Neural cell (in vitro differentiated cells): ENCODE data around the gene EYA2. TPM values are rescaled to one million over a fixed set of nuclear protein-coding genes. Genes with fewer than 3 reads are reported as not detected.

Experiments used
- H2AFZ ChIP-seq: fragments of 200-600, 300-800 bp; sonication (generic), shearing (Covaris generic); 2 replicates; pipeline ENCODE4 v1.6.0; 2014; ENCODE audit warnings: low read depth, mild to moderate bottlenecking, antibody characterized with exemption, low read length, moderate library complexity
- H3F3A ChIP-seq: fragments of 200-600 bp; shearing (Covaris generic); 2 replicates; pipeline ENCODE4 v1.6.1; 2016; ENCODE audit warnings: mild to moderate bottlenecking, moderate library complexity, mixed read lengths, antibody characterized with exemption, low read length; ENCODE audit not compliant: insufficient read depth, poor library complexity, severe bottlenecking
- H3K27ac ChIP-seq: fragments of 200-600, 300-800 bp; sonication (generic), shearing (Covaris generic); 2 replicates; pipeline ENCODE4 v1.5.1; 2014; ENCODE audit warnings: mild to moderate bottlenecking, low read length, moderate library complexity
- H3K27me3 ChIP-seq: fragments of 300-800, 200-600 bp; sonication (generic), shearing (Covaris generic); 2 replicates; pipeline ENCODE4 v1.6.0; 2014; ENCODE audit warnings: mild to moderate bottlenecking, low read depth, low read length, moderate library complexity; ENCODE audit not compliant: insufficient read depth
- H3K36me3 ChIP-seq: fragments of 300-800, 200-600 bp; sonication (generic), shearing (Covaris generic); 2 replicates; pipeline ENCODE4 v1.5.1; 2014; ENCODE audit warnings: mild to moderate bottlenecking, antibody characterized with exemption, low read length, moderate library complexity; ENCODE audit not compliant: insufficient read depth
- H3K4me2 ChIP-seq: fragments of 300-800, 200-600 bp; sonication (generic), shearing (Covaris generic); 2 replicates; pipeline ENCODE4 v1.6.0; 2014; ENCODE audit warnings: mild to moderate bottlenecking, low read length
- H3K4me3 ChIP-seq: fragments of 300-800, 200-600 bp; sonication (generic), shearing (Covaris generic); 2 replicates; pipeline ENCODE4 v1.5.1; 2014; ENCODE audit warnings: mild to moderate bottlenecking, low read length, moderate library complexity
- H3K79me2 ChIP-seq: fragments of 200-600 bp; shearing (Covaris generic); replicated peaks from 2 replicates; pipeline ENCODE4 v1.6.0; 2014; ENCODE audit warnings: mild to moderate bottlenecking, low read length, moderate library complexity; ENCODE audit not compliant: insufficient read depth
- H3K9ac ChIP-seq: fragments of 300-800, 200-600 bp; sonication (generic), shearing (Covaris generic); 2 replicates; pipeline ENCODE4 v1.6.1; 2016; ENCODE audit warnings: mild to moderate bottlenecking, low read length, mixed read lengths
- H3K9me2 ChIP-seq: fragments of 200-600 bp; shearing (Covaris generic); 2 replicates; pipeline ENCODE4 v1.6.1; 2016; ENCODE audit warnings: mild to moderate bottlenecking, low read length, mixed read lengths; ENCODE audit not compliant: insufficient read depth
- H3K9me3 ChIP-seq: fragments of 200-600, 300-800 bp; sonication (generic), shearing (Covaris generic); 2 replicates; pipeline ENCODE4 v1.6.1; 2016; ENCODE audit warnings: mild to moderate bottlenecking, mixed run types, low read length, moderate library complexity, mixed read lengths
- H4K20me1 ChIP-seq: fragments of 200-600 bp; shearing (Covaris generic); 2 replicates; pipeline ENCODE4 v1.6.1; 2016; ENCODE audit warnings: mild to moderate bottlenecking, mixed run types; ENCODE audit not compliant: insufficient read depth
- CTCF ChIP-seq: fragments of 450-650 bp; IDR thresholded peaks from 2 replicates; pipeline ENCODE4 v1.5.1; 2014; ENCODE audit warnings: antibody characterized with exemption, mild to moderate bottlenecking, moderate library complexity; ENCODE audit not compliant: poor library complexity, severe bottlenecking
- EP300 ChIP-seq: fragments of 450-650 bp; conservative IDR thresholded peaks from 2 replicates; pipeline ENCODE4 v1.6.1; 2014; ENCODE audit warnings: antibody characterized with exemption, mild to moderate bottlenecking, moderate library complexity; ENCODE audit not compliant: poor library complexity, severe bottlenecking
- EZH2 ChIP-seq: fragments of 200-600, 300-800 bp; shearing (Covaris generic), sonication (generic); IDR thresholded peaks from 2 replicates; pipeline ENCODE4 v1.6.1; 2014; ENCODE audit warnings: antibody characterized with exemption, low read length, borderline replicate concordance, mild to moderate bottlenecking; ENCODE audit not compliant: insufficient read depth, poor library complexity, severe bottlenecking
- MXI1 ChIP-seq: fragments of 450-650 bp; conservative IDR thresholded peaks from 2 replicates; pipeline ENCODE4 v1.6.1; 2014; ENCODE audit warnings: antibody characterized with exemption, mild to moderate bottlenecking; ENCODE audit not compliant: poor library complexity, severe bottlenecking
- POLR2AphosphoS5 ChIP-seq: IDR thresholded peaks from 2 replicates; pipeline ENCODE4 v1.6.1; 2012
- RAD21 ChIP-seq: fragments of 450-650 bp; conservative IDR thresholded peaks from 2 replicates; pipeline ENCODE4 v1.6.1; 2014; ENCODE audit warnings: antibody characterized with exemption, mild to moderate bottlenecking, moderate library complexity
- REST ChIP-seq: IDR thresholded peaks from 2 replicates; pipeline ENCODE4 v1.6.1; 2012; ENCODE audit warnings: borderline replicate concordance
- SMC3 ChIP-seq: fragments of 450-650 bp; conservative IDR thresholded peaks from 2 replicates; pipeline ENCODE4 v1.6.1; 2014; ENCODE audit warnings: antibody characterized with exemption, mild to moderate bottlenecking, moderate library complexity; ENCODE audit not compliant: poor library complexity
- TAF1 ChIP-seq: IDR thresholded peaks from 2 replicates; pipeline ENCODE4 v1.6.1; 2012; ENCODE audit warnings: low read depth
- polyA plus RNA-seq: library from polyadenylated mRNA; depleted of rRNA; stranded (reverse); fragments of >200 nt; gene quantifications from 2 replicates; pipeline ENCODE4 v1.2.3, GENCODE V29; 2014

The EYA2 gene
- polyA plus RNA-seq, 1 donor from 2014 or later: 0.88 TPM

GRCh38 chr20:46943861-46944591 lies 49.4 kb downstream of the EYA2 start:
- H3F3A ChIP-seq: no peaks in the 10 kb centered on the region
- no peak overlapping the region for H3K4me2 ChIP-seq
- H3K9ac ChIP-seq: no peak overlapping the region
- TF ChIP-seq REST: no peak
- TF ChIP-seq CTCF: no peak
- no peak for TF ChIP-seq MXI1
- no peak for TF ChIP-seq EZH2
- TF ChIP-seq SMC3: no peak
- no peak for TF ChIP-seq POLR2AphosphoS5
- TF ChIP-seq RAD21: no peak
- no peaks in the 10 kb centered on the region for H3K36me3 ChIP-seq
- no peak overlapping the region for H3K4me3 ChIP-seq
- no peaks in the 10 kb centered on the region for H3K27me3 ChIP-seq
- no peaks in the 10 kb centered on the region for H4K20me1 ChIP-seq
- H3K27ac ChIP-seq: no peak overlapping the region
- H2AFZ ChIP-seq: no peak overlapping the region
- no peaks in the 10 kb centered on the region for H3K9me3 ChIP-seq
- H3K9me2 ChIP-seq: no peaks in the 10 kb centered on the region
- H3K79me2 ChIP-seq: no peaks in the 10 kb centered on the region

GRCh38 chr20:46945465-46945864 lies 50.8 kb downstream of the EYA2 start:
- H3K4me3 ChIP-seq: no peak overlapping the region
- no peaks in the 10 kb centered on the region for H3F3A ChIP-seq
- no peak overlapping the region for H3K27ac ChIP-seq
- H4K20me1 ChIP-seq: no peaks in the 10 kb centered on the region
- no peaks in the 10 kb centered on the region for H3K36me3 ChIP-seq
- no peaks in the 10 kb centered on the region for H3K9me3 ChIP-seq
- no peaks in the 10 kb centered on the region for H3K9me2 ChIP-seq
- no peak for TF ChIP-seq CTCF
- no peak for TF ChIP-seq REST
- TF ChIP-seq TAF1: no peak
- no peak for TF ChIP-seq SMC3
- TF ChIP-seq POLR2AphosphoS5: no peak
- no peak for TF ChIP-seq EZH2
- TF ChIP-seq EP300: no peak
- no peak for TF ChIP-seq MXI1
- TF ChIP-seq RAD21: no peak
- H3K9ac ChIP-seq: no peak overlapping the region
- no peak overlapping the region for H2AFZ ChIP-seq
- no peaks in the 10 kb centered on the region for H3K27me3 ChIP-seq
- H3K79me2 ChIP-seq: no peaks in the 10 kb centered on the region
- no peak overlapping the region for H3K4me2 ChIP-seq
